GM12878 (cell line): ENCODE measurements around the gene PCDHGA8. TPM values are rescaled to one million over a fixed set of nuclear protein-coding genes. Genes with fewer than 3 reads are reported as not detected.

ENCODE experiments used
- ATAC-seq: fragments of 200-7000 bp; cut with Tn5 transposase; 3 replicates; pipeline ENCODE4 v1.9.1; 2020; ENCODE audit warnings: mild to moderate bottlenecking, moderate library complexity
- BruUV-seq: library from RNA; stranded (reverse); fragments of 400-500 nt; replicated peaks from 2 replicates; lab custom pipeline; 2021; lab: Mats Ljungman, UMichigan
- CTCF ChIA-PET: fragments of 300-600 bp; sonication (Branson Sonifier 250); formaldehyde crosslinking; extraction: SDS; loops from one replicate; lab custom pipeline; 2021; ENCODE audit warnings: inconsistent platforms; lab: Yijun Ruan, JAX
- POLR2A ChIA-PET: fragments of 350-600 bp; formaldehyde crosslinking; extraction: SDS; loops from one replicate; lab custom pipeline; 2021; ENCODE audit warnings: inconsistent platforms; lab: Charles Lee
- RAD21 ChIA-PET: fragments of 300-600 bp; sonication (Branson Sonifier 250); formaldehyde crosslinking; loops from one replicate; lab custom pipeline; 2023; ENCODE audit warnings: antibody characterized with exemption; ENCODE audit not compliant: unreplicated experiment; lab: Charles Lee
- SMC1A ChIA-PET: fragments of 300-600 bp; sonication (Branson Sonifier 250); formaldehyde crosslinking; loops from one replicate; lab custom pipeline; 2023; ENCODE audit not compliant: unreplicated experiment, uncharacterized antibody; lab: Charles Lee
- DNase-seq: peaks from one replicate; pipeline ENCODE4 v3.0.0-alpha.2; 2011; ENCODE audit warnings: low read depth, low spot score
- FAIRE-seq: peaks from 3 replicates; lab custom pipeline; 2011; peaks lifted over from hg19 to GRCh38; lab: Jason Lieb, UNC
- H2AFZ ChIP-seq: 2 replicates; pipeline ENCODE4 v1.6.0; 2011; ENCODE audit warnings: low read depth, low read length, control low read depth; ENCODE audit not compliant: control insufficient read depth
- H3K27ac ChIP-seq: 2 replicates; pipeline ENCODE4 v1.5.1; 2011; ENCODE audit warnings: control low read depth; ENCODE audit not compliant: control insufficient read depth, insufficient read depth
- H3K27me3 ChIP-seq, 2 experiments: replicated peaks in 1 of 2; 2 replicates each; pipeline versions ENCODE4 v1.6.0 to v1.6.1; 2011; ENCODE audit warnings: low read length in 1 of 2; ENCODE audit not compliant: control insufficient read depth in 2 of 2, insufficient read depth in 2 of 2
- H3K36me3 ChIP-seq, 2 experiments: 2 replicates each; pipeline ENCODE4 v1.5.1; 2011; ENCODE audit warnings: low read length in 1 of 2; ENCODE audit not compliant: control insufficient read depth in 2 of 2, insufficient read depth in 2 of 2
- H3K4me1 ChIP-seq: 2 replicates; pipeline ENCODE4 v1.6.1; 2011; ENCODE audit warnings: mild to moderate bottlenecking, low read length, moderate library complexity, mixed read lengths; ENCODE audit not compliant: control insufficient read depth, insufficient read depth
- H3K4me2 ChIP-seq: 2 replicates; pipeline ENCODE4 v1.6.0; 2011; ENCODE audit warnings: control low read depth; ENCODE audit not compliant: control insufficient read depth, insufficient read depth
- H3K4me3 ChIP-seq: fragments of 200-600 bp; sonication (generic); 2 replicates; pipeline ENCODE4 v1.5.1; 2016
- H3K79me2 ChIP-seq: 2 replicates; pipeline ENCODE4 v1.6.0; 2011; ENCODE audit warnings: low read length; ENCODE audit not compliant: control insufficient read depth, insufficient read depth
- H3K9ac ChIP-seq: 2 replicates; pipeline ENCODE4 v1.8.0; 2011; ENCODE audit warnings: low read length, control low read depth, mixed read lengths; ENCODE audit not compliant: control insufficient read depth, insufficient read depth
- H3K9me3 ChIP-seq: replicated peaks from 3 replicates; pipeline ENCODE4 v1.5.1; 2011; ENCODE audit warnings: mild to moderate bottlenecking, low read length; ENCODE audit not compliant: control insufficient read depth, insufficient read depth
- H4K20me1 ChIP-seq: 2 replicates; pipeline ENCODE4 v1.6.0; 2011; ENCODE audit not compliant: control insufficient read depth, insufficient read depth
- BRCA1 ChIP-seq: IDR thresholded peaks from 2 replicates; pipeline ENCODE4 v1.6.1; 2011; ENCODE audit warnings: low read depth, low read length, improper control_type of control experiment
- EED ChIP-seq: sonication (generic); IDR thresholded peaks from 2 replicates; pipeline ENCODE4 v1.6.1; 2016; ENCODE audit warnings: antibody characterized with exemption, low read depth
- GABPA ChIP-seq: IDR thresholded peaks from 2 replicates; pipeline ENCODE4 v1.6.1; 2014; ENCODE audit warnings: antibody characterized with exemption, low read depth, mild to moderate bottlenecking, inconsistent platforms
- IKZF2 ChIP-seq, 2 experiments: fragments of 450-650 bp; IDR thresholded peaks; 2 replicates each; pipeline ENCODE4 v1.6.1; 2017; ENCODE audit warnings: mild to moderate bottlenecking in 2 of 2, moderate library complexity in 2 of 2
- NBN ChIP-seq: fragments of 450-650 bp; IDR thresholded peaks from 2 replicates; pipeline ENCODE4 v1.6.1; 2016
- SKIL ChIP-seq: fragments of 450-650 bp; IDR thresholded peaks from 2 replicates; pipeline ENCODE4 v1.6.1; 2017; ENCODE audit warnings: mild to moderate bottlenecking, low read depth, inconsistent platforms; ENCODE audit not compliant: poor library complexity, severe bottlenecking
- whole genome bisulfite sequencing: methylation state at CpG from one replicate; pipeline ENCODE4 v1.1.6; 2016; ENCODE audit warnings: low lambda C conversion rate; ENCODE audit not compliant: insufficient replicate concordance, insufficient coverage; ENCODE audit errors: missing lambda C conversion rate; 5-methylcytosine and 5-hydroxymethylcytosine counted together
- in situ Hi-C: fragments of 300-500 bp; cut with MboI; formaldehyde crosslinking; loops from 9 replicates; pipeline ENCODE4 v1.14.3; 2018; ENCODE audit warnings: mixed read lengths
- intact Hi-C: fragments of 100-400 bp; cut with micrococcal nuclease; formaldehyde crosslinking; loops from one replicate; pipeline ENCODE4 v1.14.2; 2022; ENCODE audit not compliant: unreplicated experiment
- polyA plus RNA-seq, 11 experiments: library from polyadenylated mRNA; depleted of rRNA in 4 of 11; unstranded in 6 of 11; stranded (reverse) in 5 of 11; fragments of >200 nt; fragmentation: Nextera tagmentation in 4 of 11; fragmentation: Illumina TruSeq in 1 of 11; extraction: Ambion mirVana in 4 of 11; extraction: Trizol in 1 of 11; gene quantifications; 1 replicate in 1 of 11; 2 replicates in 10 of 11; pipeline versions ENCODE4 v1.2.1 to v1.2.3, GENCODE V29; 2011 to 2016; ENCODE audit warnings: inconsistent platforms in 2 of 11, missing spikeins in 2 of 11, low read depth in 1 of 11
- total RNA-seq, 4 experiments: library from RNA; depleted of rRNA in 3 of 4; stranded (reverse); fragments of >200 nt in 3 of 4; fragmentation: Illumina TruSeq in 1 of 4; extraction: Trizol in 1 of 4; gene quantifications; 2 replicates each; pipeline versions ENCODE4 v1.2.1 to v1.2.3, GENCODE V29; 2013 to 2021

Gene PCDHGA8
- total and polyA plus RNA-seq, 10 of the 15 experiments (the other 5 are each of a cell fraction or from before 2014, with no cell fraction given): 0.01 to 0.04 TPM; not detected in 8

GRCh38 chr5:141412854-141413539 lies 20.6 kb downstream of the PCDHGA8 start, which contains the start of gene PCDHGA10 (continued):
- no peak for TF ChIP-seq NBN
- TF ChIP-seq SKIL: peak; percentile 31
- TF ChIP-seq EED: peak; percentile 17; the same call in 1 of the 2 replicates

DNA sequence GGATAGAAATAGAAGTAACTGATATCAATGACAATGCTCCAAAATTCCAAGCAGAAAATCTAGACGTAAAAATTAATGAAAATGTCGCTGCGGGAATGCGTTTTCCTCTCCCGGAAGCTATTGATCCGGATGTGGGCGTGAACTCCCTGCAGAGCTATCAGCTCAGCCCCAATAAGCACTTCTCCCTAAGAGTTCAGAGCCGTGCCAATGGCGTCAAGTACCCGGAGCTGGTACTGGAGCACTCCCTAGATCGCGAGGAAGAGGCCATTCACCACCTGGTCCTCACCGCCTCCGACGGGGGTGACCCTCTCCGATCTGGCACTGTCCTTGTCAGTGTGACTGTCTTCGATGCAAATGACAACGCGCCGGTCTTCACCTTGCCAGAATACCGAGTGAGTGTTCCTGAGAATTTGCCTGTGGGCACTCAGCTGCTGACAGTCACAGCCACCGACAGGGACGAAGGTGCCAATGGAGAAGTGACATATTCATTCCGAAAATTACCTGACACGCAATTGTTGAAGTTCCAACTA lies 21.2 kb downstream of the PCDHGA8 start:
- BruUV-seq: no TSS peak
- Histone ChIP-seq H3K36me3 (no peaks in the 10 kb centered on the region), H4K20me1 (no peaks in the 10 kb centered on the region), H3K9me3 (peaks cover 10% of the 10 kb centered on the region; the same call in 2 of the 3 replicates), H3K4me1 (no peaks in the 10 kb centered on the region; the same call in 1 of the 2 replicates), H3K9ac (peak overlapping the region; percentile 67), H3K27ac (no peak overlapping the region), H3K4me2 (peak overlapping the region; percentile 93), H3K79me2 (no peaks in the 10 kb centered on the region), H3K4me3 (peak overlapping the region; percentile 76), H2AFZ (peak overlapping the region; percentile 93), H3K27me3 (peaks cover 0 to 1% of the 10 kb centered on the region in 2 experiments; a peak in 1 of 4 replicates)
- in situ Hi-C loops: no loop called here
- TF ChIP-seq IKZF2 (IDR thresholded peaks at IDR 0.05) (0 out of 4 replicates have a peak, but pooled peaks of 1 of the 2 experiments have one; percentile 6), GABPA (peak; percentile 51; the same call in 1 of the 2 replicates), BRCA1 (no peak)
- intact Hi-C loops: loop anchor here (2.0 kb wide), 1 partner anchor 93 kb away; the partner anchor contains the start of gene TAF7
- FAIRE-seq (no peak), ATAC-seq (no peak), DNase-seq (no peak)
- ChIA-PET SMC1A (interaction anchor here (0.7 to 7.4 kb wide), 20 partner anchors 8 to 206 kb away, joined by 3 to 67 read pairs (median 4); partner anchors contain the start of genes DIAPH1, PCDHGA11, PCDHGA12 and PCDHGB3), POLR2A (interaction anchor here (1.0 kb wide), 1 partner anchor 142 kb away, joined by 3 read pairs; no protein-coding TSS in a partner anchor), RAD21 (interaction anchor here (0.8 to 3.3 kb wide), 21 partner anchors 8 to 203 kb away, joined by 3 to 42 read pairs (median 5); partner anchors contain the start of genes PCDHGA1, PCDHGA11, PCDHGA12 and PCDHGA4), CTCF (interaction anchor here (0.5 to 10.9 kb wide), 46 partner anchors 8 to 209 kb away, joined by 3 to 245 read pairs (median 5); partner anchors contain the start of genes DIAPH1, PCDHB14, PCDHGA11 and PCDHGA12)
- 32% methylated on average over 25 of the region's 25 CpGs for WGBS
